Suprapubic skin (tissue), 4 donors: ENCODE measurements around the gene NRP1.

ENCODE experiments used
- EP300 ChIP-seq: sonication (generic); formaldehyde crosslinking; IDR thresholded peaks from one replicate; pipeline ENCODE4 v1.6.1; 2017; ENCODE audit warnings: antibody characterized with exemption
- POLR2A ChIP-seq, 2 donors: fragments of 450-650 bp; IDR thresholded peaks; one replicate each; pipeline ENCODE4 v1.6.1; 2017; ENCODE audit warnings: antibody characterized with exemption in 2 of 2, mild to moderate bottlenecking in 2 of 2, moderate library complexity in 2 of 2
- POLR2AphosphoS5 ChIP-seq, 3 donors: sonication (generic); formaldehyde crosslinking; IDR thresholded peaks; one replicate each; pipeline ENCODE4 v1.6.1; 2017; ENCODE audit warnings: antibody characterized with exemption in 3 of 3
- TF ChIP-seq, protein P1 (sequence below), 2 donors: fragments of 200-600 bp in 1 of 2; fragments of 450-650 bp in 1 of 2; sonication (generic) in 1 of 2; IDR thresholded peaks; one replicate each; pipeline ENCODE4 v1.5.1; 2016 to 2019; ENCODE audit warnings: antibody characterized with exemption in 2 of 2, mild to moderate bottlenecking in 1 of 2, moderate library complexity in 1 of 2

DNA sequence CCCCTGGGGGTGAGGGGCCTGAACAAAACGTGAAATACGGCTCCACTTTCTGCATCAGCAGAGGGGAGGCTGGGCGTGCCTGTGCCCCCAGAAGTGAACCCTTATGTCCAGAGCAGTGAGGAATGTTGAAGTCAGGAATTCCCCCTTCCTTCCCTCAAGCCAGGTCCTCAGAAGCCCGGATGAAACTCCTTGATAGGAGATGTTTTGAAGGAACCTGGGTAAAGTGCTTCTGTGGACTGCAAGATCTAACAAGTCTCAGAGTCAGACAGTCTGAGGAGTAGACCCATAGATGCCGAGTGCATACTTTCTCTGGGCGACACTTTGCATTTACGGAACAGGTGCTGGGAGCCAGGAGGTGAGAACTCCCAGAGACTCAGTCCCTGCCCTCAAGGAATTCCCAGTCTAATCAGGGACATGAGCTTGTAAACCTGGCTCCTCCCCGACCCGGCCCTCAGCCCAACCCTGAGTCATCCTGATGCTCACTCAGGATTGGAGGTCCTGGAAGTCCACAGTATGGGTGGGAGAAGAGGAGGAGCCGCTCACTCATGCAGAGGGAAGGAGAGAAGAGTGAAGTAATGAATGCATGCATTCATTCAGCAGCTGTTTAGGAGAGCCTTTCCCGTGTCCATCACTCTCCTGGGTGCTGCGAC lies 197.0 kb downstream of the NRP1 start:
- no peak for TF ChIP-seq POLR2AphosphoS5 (IDR thresholded peaks at IDR 0.05)
- TF ChIP-seq POLR2A (IDR thresholded peaks at IDR 0.05): no peak
- no peak for TF ChIP-seq EP300
- TF ChIP-seq, protein P1, sequence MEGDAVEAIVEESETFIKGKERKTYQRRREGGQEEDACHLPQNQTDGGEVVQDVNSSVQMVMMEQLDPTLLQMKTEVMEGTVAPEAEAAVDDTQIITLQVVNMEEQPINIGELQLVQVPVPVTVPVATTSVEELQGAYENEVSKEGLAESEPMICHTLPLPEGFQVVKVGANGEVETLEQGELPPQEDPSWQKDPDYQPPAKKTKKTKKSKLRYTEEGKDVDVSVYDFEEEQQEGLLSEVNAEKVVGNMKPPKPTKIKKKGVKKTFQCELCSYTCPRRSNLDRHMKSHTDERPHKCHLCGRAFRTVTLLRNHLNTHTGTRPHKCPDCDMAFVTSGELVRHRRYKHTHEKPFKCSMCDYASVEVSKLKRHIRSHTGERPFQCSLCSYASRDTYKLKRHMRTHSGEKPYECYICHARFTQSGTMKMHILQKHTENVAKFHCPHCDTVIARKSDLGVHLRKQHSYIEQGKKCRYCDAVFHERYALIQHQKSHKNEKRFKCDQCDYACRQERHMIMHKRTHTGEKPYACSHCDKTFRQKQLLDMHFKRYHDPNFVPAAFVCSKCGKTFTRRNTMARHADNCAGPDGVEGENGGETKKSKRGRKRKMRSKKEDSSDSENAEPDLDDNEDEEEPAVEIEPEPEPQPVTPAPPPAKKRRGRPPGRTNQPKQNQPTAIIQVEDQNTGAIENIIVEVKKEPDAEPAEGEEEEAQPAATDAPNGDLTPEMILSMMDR (IDR thresholded peaks at IDR 0.05): no peak
